GM19193 (cell line): ENCODE data around the gene TPO.

Experiments
- POLR2A ChIP-seq: IDR thresholded peaks from 4 replicates; pipeline ENCODE4 v1.6.1; 2011; ENCODE audit not compliant: insufficient read depth, insufficient read length; ENCODE audit errors: extremely low read depth

The TPO gene

DNA sequence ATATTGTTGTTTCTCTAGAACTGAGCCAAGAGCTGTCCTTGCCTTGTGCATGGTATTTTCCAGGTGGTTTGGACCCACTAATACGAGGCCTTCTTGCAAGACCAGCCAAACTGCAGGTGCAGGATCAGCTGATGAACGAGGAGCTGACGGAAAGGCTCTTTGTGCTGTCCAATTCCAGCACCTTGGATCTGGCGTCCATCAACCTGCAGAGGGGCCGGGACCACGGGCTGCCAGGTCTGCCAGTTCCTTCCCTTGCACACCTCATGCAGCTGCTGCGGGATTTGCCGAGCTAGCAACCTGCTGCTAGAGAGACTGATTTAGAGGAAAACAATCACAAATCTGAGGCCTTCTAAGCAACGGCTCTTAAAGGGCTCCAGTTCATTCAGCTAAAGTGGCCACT, 74.5 kb downstream of the TPO start:
- TF ChIP-seq POLR2A = no peak

DNA sequence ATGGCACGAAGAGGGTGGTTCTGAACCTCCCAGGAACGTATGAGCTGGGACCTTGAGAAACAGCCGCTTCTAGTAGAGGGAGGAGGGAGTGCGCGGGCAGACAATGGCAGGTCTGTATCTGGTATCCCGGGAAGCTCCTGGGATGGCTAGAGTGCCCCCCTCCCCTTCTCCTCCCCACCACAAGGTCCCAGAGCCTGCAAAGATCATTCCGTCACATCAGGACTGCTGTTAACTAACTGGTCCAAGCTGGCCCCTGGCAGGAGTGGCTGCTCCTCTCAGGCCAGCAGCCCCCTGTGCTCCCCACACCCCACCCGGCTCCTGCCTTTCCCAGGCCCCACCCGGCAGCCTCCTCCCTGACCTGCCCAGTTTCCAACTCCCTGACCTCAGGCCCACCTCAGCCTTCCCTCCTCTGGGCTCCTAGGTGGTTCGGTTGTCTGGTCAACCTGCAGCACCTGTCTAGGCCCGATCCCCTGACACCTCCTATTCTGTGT, 75.0 kb downstream of the TPO start:
- TF ChIP-seq POLR2A = no peak

DNA sequence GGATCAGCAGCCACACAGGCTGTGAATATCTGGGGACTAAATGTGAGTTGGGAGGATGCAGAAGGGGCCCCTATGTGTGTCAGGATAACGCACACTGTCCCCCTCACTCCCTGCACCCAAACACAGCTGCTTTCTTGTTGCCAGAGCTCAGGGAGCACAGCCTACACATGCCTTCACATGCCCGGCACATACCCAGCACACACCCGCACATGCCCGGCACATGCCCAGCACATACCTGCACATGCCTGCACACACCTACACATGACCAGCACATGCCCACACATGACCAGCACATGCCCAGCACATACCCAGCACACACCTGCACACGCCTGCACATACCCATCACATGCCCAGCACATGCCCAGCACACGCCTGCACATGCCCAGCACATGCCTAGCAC, 75.6 kb downstream of the TPO start:
- no peak for TF ChIP-seq POLR2A

DNA sequence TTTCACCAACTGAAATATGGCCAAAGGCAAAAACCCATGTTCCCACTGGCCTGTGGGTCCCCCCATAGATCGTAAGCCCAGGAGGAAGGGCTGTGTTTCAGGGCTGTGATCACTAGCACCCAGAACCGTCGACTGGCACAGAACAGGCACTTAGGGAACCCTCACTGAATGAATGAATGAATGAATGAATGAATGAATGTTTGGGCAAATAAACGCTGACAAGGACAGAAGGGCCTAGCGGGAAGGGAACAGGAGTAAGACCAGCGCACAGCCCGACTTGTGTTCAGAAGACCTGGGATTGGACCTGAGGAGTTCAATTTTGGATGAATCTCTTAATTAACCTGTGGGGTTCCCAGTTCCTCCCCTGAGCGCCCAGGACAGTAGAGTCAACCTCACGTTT, 76.2 kb downstream of the TPO start:
- TF ChIP-seq POLR2A = no peak

DNA sequence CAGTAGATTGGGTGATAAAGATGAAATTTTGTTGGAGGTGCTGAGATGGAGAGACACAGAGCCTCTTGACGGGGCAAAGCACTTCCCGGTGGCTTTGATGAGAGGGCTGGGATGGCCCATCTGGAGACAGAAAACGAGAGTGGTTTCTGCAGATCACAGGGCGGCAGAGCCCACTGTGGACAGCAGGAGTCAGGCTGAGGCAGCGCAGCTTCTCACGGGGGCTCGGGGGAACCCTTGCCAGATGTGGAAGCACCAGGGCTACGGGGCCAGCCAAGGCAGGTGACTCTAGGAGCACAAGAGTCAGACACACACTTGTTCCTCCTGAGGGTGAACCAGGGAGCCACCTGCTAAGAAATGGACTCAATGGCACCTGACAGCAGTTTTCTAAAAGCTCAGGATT, 78.5 kb downstream of the TPO start:
- no peak for TF ChIP-seq POLR2A

DNA sequence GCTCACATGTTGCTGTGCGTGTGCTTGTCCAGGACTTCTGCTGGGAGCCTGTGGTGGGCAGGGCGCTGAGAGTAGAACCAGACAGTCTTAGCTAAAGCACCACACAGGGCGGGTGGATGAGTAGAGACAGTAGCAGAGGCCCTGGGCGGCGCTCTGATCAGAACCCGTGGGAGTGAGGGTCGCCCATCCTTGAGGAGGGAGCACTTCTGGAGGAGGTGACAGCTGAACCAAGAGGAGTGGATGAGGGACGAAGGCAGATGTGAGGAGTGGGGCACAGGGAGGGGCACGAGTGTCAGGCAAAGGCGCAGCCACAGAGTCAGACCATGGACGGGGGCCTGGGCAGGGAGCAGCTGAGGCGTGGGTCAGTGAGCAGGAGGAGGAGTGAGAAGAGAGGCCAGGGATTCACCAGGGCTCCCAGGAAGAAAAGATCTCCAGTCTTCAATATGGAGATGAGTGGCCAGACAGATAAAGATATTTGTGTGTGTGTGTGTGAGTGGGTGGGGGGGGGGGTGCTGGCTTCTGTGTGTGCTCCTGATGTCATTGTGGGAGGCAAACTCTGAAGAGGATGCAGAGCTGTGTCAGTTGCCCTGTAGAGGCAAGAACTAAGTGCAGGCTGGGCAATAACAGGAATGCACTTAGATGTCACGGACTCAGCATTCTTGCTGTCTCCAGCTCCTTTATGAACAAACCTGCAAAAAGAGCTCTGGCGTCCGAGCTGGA, 79.6 kb downstream of the TPO start:
- no peak for TF ChIP-seq POLR2A

DNA sequence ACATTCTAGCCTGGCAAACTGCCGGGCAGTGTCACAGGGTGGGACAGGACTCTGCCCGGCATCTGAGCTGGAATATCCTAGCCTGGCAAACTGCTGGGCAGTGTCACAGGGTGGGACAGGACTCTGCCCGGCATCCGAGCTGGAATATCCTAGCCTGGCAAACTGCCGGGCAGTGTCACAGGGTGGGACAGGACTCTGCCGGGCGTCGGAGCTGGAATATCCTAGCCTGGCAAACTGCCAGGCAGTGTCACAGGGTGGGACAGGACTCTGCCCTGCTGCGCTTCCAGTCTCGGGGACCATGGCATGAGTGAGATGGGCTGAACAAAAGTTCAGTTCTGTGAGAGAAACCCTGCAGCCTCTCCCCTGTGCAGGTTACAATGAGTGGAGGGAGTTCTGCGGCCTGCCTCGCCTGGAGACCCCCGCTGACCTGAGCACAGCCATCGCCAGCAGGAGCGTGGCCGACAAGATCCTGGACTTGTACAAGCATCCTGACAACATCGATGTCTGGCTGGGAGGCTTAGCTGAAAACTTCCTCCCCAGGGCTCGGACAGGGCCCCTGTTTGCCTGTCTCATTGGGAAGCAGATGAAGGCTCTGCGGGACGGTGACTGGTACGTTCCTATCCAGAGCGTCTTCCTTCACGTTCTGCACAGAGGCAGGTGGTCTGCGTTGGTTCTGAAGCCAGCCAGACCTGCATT, 80.3 kb downstream of the TPO start:
- TF ChIP-seq POLR2A = no peak

DNA sequence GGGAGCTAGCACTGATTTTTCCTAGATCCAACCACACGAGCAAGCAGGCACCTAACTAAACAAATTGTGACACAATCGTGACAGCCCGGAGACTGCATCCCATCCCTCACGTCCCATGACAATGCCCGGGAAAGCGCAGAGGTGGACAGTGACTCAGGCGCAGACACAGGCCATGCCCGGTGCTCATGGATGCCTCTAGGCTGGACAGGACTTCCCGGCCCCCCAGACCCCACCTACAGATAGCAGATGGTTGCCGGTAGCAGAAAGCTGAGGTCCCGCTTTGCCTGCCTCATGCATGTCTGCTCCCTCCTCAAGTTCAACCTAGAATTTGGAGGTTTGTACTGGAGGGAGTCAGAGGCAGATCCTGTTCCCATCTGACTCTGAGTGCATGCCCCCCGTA, 81.0 kb downstream of the TPO start:
- TF ChIP-seq POLR2A = no peak

DNA sequence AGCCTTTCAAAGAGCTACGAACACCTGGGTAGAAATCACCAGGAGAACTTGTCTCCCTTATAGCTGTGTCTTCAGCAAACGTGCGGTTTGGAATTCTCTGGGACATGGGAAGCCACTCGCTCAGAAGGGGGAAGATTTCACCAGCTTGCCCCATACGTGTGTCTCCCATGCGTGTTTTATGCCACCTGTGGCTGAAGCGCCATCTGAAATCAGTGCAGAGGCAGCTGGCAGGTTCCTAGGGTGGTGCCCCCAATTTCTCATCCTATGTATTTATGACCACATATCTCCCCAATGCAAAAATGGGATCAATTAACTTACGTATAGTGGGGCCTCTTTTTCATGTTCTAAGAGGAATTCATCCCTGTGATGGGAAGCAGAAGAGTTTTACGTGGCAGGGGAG, 81.6 kb downstream of the TPO start:
- TF ChIP-seq POLR2A = no peak

DNA sequence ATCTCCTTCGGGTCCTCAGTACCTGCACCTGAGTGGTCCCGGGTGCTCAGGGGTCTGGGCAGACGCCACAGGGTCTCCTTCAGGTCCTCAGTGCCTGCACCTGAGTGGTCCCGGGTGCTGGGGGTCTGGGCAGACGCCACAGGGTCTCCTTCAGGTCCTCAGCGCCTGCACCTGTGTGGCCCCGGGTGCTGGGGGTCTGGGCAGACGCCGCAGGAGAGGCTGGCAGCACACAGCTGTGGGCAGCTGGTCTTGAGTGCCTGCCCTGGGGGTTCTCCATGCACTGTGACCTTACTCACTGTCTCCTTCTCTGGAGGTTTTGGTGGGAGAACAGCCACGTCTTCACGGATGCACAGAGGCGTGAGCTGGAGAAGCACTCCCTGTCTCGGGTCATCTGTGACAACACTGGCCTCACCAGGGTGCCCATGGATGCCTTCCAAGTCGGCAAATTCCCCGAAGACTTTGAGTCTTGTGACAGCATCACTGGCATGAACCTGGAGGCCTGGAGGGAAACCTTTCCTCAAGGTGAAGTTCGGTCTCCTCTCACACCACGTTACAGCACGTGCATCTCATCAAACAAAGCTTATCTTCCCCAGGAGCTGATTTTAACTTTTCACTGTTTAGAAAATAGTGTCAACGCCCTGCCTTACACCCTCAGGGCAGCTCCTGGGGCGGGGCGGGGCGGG, 82.6 kb downstream of the TPO start:
- TF ChIP-seq POLR2A = no peak

DNA sequence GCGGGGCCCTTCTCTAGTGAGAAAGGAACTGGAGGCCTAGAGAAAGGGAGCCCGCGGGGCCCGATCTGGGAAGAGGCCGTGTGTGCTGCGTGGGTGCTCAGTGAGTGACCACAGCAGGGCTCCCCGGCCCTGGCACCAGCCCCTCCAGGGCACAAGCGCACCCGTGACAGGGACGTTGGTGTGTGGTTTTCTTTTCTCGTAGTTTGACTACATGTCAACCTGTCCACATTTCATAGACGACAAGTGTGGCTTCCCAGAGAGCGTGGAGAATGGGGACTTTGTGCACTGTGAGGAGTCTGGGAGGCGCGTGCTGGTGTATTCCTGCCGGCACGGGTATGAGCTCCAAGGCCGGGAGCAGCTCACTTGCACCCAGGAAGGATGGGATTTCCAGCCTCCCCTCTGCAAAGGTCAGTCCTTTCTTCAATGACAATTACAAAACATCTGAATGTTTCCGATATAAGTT, 83.1 kb downstream of the TPO start:
- no peak for TF ChIP-seq POLR2A

DNA sequence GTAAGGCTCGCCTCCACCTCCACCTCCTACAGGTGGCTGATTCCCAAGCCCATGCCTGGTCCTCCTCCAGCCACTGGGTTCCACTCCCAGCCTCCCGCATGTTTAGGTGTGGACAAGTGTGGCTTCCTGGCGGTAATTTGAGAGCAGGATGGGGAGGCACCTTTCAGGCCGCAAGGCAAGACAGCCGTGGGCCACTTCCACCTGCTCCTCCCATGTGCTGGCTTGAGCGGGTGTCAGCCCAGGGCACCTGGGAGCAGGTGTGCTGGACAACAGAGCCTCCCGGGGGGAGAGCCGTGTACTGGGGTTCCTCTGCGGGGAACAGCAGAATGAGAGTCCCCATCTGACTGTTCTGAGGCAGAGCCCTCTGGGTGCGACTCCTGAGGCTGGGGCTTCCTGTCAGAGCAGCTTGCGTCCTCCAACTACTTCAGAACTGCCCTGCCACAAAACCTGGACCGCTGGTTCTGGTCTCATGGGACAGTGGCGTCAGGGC, 83.9 kb downstream of the TPO start:
- TF ChIP-seq POLR2A = no peak

DNA sequence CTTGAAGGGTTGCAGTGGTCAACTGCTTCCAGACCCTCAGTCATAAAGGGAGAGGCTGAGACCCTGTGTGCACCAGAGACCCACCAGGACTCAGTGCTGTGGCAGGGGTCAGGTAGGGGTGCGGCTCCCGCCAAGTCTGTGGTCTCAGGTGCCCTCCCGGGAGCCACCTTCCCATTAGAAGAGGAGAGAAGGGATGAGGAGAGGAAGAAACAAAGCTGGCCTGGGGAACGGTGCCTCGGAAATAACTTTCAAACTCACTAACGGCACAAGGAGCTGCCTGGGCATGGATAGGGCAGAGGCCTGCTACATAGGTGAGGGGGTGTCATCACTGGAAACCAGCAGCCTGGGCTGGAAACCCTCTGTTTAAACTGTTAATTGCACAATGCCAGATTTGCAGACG, 84.9 kb downstream of the TPO start:
- TF ChIP-seq POLR2A = no peak

DNA sequence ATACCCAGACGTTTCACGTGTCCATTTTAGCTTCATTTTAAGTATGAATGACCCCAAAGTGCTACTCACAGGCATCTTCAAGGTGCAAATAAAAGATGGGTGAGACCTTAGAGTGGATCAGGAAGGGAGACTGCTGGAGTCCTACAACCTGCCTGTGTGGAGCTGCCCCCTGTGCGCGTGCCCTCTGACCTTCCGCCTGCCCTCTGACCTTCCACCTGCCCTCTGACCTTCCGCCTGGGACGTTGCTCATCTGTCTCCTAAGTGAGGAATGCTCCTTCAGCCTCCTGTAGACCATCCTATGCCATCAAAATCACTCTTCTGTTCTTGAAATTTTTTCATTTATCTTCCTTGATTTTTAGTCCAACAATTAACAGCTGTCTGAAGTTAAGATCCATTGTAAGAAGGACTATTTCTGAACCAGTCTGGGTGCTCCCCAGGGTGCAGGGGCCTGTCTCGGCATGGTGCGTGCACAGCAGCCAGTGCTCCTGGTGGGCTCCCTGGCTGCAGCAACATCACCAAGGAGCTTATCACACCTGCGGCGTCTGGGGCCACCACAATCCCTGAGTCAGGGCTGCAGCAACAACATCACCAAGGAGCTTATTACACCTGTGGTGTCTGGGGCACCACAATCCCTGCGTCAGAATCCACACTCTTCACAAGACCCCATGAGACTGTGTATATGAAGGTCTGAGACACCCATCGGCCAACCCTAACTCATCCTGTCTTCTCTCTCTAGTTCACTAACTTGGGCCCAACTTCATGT, 86.0 kb downstream of the TPO start:
- no peak for TF ChIP-seq POLR2A
